RWPE2 (cell line): Measurements from ENCODE around the gene ENO2.

ENCODE experiments used
- ATAC-seq: fragments of 200-7000 bp; cut with Tn5 transposase; 3 replicates; pipeline ENCODE4 v1.9.1; 2021; ENCODE audit warnings: low read depth
- DNase-seq: peaks from one replicate; pipeline ENCODE4 v3.0.0-alpha.2; 2020; ENCODE audit warnings: low spot score
- H3K27ac ChIP-seq: fragments of 450-650 bp; 2 replicates; pipeline ENCODE4 v1.5.1; 2017; ENCODE audit warnings: mild to moderate bottlenecking; ENCODE audit not compliant: poor library complexity, severe bottlenecking
- H3K27me3 ChIP-seq: fragments of 250-450 bp; sonication (Bioruptor Pico); 2 replicates; pipeline ENCODE4 v1.5.1; 2021; ENCODE audit warnings: mild to moderate bottlenecking, moderate library complexity; ENCODE audit not compliant: insufficient read depth, poor library complexity, severe bottlenecking
- H3K36me3 ChIP-seq: fragments of 250-450 bp; sonication (Bioruptor Pico); 2 replicates; pipeline ENCODE4 v1.5.1; 2020; ENCODE audit warnings: low read depth, mild to moderate bottlenecking, moderate library complexity
- H3K4me1 ChIP-seq: fragments of 250-450 bp; sonication (Bioruptor Pico); 2 replicates; pipeline ENCODE4 v1.5.1; 2021; ENCODE audit warnings: mild to moderate bottlenecking, moderate library complexity; ENCODE audit not compliant: insufficient read depth, poor library complexity, severe bottlenecking
- H3K4me3 ChIP-seq: fragments of 250-450 bp; sonication (Bioruptor Pico); 2 replicates; pipeline ENCODE4 v1.5.1; 2021; ENCODE audit warnings: mild to moderate bottlenecking, moderate library complexity; ENCODE audit not compliant: severe bottlenecking
- H3K9me3 ChIP-seq: fragments of 250-450 bp; sonication (Bioruptor Pico); 2 replicates; pipeline ENCODE4 v1.5.1; 2021; ENCODE audit warnings: mild to moderate bottlenecking, moderate library complexity; ENCODE audit not compliant: severe bottlenecking
- CTCF ChIP-seq: fragments of 450-650 bp; IDR thresholded peaks from one replicate; pipeline ENCODE4 v1.5.1; 2017; ENCODE audit warnings: mild to moderate bottlenecking, moderate library complexity; ENCODE audit not compliant: poor library complexity, severe bottlenecking

ENO2 gene

DNA sequence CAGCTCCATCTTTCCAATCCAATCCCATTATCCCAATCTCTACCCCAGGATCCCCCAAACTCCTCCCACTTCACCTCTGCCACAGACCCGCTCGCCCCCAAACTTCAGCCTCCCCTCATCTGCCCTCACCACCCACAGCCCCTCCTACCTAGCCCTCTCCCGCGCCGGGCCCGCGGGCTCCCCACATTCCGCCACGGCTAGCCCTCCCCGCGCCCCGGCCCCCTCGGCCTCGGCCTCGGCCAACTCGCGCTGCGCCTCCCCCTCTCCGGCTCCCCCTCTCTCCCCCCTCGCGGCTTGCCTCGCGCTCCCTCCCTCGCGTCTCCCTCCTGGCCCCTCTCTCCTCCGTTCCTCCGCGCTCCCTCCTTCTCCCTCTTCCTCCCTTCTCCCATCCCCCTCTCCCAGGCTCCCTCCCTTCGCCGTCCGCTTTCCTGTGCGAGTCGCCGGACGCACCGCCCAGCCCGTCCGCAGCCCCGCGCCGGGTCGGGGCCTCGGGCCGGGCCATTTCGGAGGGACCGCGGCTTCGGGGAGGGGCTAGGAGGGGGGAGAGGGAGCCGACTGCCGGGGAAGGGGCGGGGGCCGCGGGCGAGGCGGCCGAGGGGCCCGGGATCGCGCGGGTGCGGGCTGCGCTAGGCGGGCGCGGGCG, 13.1 kb downstream of the ENO2 start, which contains the start of gene ATN1:
Gene ATN1 (plus strand): TSS at position 581 of the 643 bp plus-strand sequence. CDS start 6,043 bp downstream, outside the sequence.
- ATAC-seq (peak; percentile 7; the same call in 2 of the 3 replicates), DNase-seq (no peak)
- no peaks in the 10 kb centered on the region for H3K9me3 ChIP-seq

DNA sequence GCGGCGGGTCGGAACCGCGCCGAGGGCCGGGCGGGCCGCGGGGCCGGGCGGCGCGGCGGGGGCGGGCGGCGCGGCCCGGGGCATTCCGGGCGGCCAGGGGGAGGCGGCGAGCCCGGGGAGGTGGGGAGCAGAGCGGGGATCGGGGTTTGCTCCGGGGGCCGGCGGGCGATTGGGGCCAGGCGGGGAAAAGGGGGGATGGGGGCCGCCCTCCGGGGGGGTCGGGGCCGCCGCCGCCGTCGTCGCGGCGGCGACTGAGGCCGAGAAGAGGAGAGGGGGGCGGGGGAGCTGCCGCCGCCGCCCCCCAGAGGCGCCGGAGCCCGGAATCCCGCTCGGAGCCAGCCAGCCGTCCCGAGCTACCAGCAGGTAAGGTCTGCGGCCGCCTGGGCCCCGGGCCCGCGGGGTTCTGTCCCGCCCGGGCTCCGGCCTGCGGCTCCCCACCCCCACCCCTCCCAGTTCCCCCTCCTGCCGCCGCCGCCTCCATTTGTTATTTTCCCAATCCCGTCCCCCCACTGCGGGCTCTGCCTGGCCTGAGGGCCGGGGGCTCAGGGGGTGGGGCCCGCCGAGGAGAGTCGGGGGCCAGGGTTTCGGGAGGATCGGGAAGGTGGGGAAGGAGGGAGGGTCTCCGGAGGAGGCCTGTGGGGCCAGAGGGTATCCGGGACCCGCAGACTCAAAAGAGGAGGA, 13.8 kb downstream of the ENO2 start:
- Histone ChIP-seq H3K27me3 (no peaks in the 10 kb centered on the region), H3K36me3 (peaks cover 21% of the 10 kb centered on the region; the same call in 1 of the 2 replicates), H3K9me3 (no peaks in the 10 kb centered on the region), H3K4me3 (peak overlapping the region; percentile 78), H3K27ac (peak overlapping the region; percentile 94), H3K4me1 (peaks cover 34% of the 10 kb centered on the region)
- ATAC-seq (no peak), DNase-seq (no peak)
- TF ChIP-seq CTCF, result no peak

More for the DNA sequence above, 13.1 kb downstream of the ENO2 start, which contains the start of gene ATN1:
- Histone ChIP-seq H3K36me3 (peaks cover 25% of the 10 kb centered on the region), H3K27me3 (no peaks in the 10 kb centered on the region), H3K4me3 (peak within 1 kb of the TSS; percentile 78), H3K4me1 (peaks cover 34% of the 10 kb centered on the region), H3K27ac (peak within 1 kb of the TSS; percentile 94)
- TF ChIP-seq CTCF, result no peak

GRCh38 chr12:6928703-6929407, 14.5 kb downstream of the ENO2 start:
- Histone ChIP-seq H3K4me3 (peak overlapping the region; percentile 78), H3K4me1 (peaks cover 37% of the 10 kb centered on the region), H3K27ac (peak overlapping the region; percentile 94), H3K36me3 (peaks cover 22% of the 10 kb centered on the region), H3K27me3 (no peaks in the 10 kb centered on the region), H3K9me3 (no peaks in the 10 kb centered on the region)
- TF ChIP-seq CTCF, result no peak
- ATAC-seq (no peak), DNase-seq (no peak)

GRCh38 chr12:6929466-6930452, 15.4 kb downstream of the ENO2 start:
- peak overlapping the region; percentile 94 for H3K27ac ChIP-seq
- ATAC-seq (no peak), DNase-seq (no peak)
- H3K4me3 ChIP-seq, result peak overlapping the region; percentile 78
- peaks cover 33% of the 10 kb centered on the region for H3K4me1 ChIP-seq
- TF ChIP-seq CTCF, result no peak
- no peaks in the 10 kb centered on the region for H3K27me3 ChIP-seq
- peaks cover 31% of the 10 kb centered on the region for H3K36me3 ChIP-seq
- no peaks in the 10 kb centered on the region for H3K9me3 ChIP-seq
